NCI-H2196 (cell line): ENCODE results near the gene CCIN.
"Not testable (repeated sequence)": the region's sequence is repeated elsewhere in the genome, so short reads cannot be mapped to it uniquely, and the experiment has no call there.

Experiments used
- DNase-seq: peaks from one replicate; lab custom pipeline; 2025; ENCODE audit not compliant: unreplicated experiment; lab: John Stamatoyannopoulos, UW

The CCIN gene

DNA sequence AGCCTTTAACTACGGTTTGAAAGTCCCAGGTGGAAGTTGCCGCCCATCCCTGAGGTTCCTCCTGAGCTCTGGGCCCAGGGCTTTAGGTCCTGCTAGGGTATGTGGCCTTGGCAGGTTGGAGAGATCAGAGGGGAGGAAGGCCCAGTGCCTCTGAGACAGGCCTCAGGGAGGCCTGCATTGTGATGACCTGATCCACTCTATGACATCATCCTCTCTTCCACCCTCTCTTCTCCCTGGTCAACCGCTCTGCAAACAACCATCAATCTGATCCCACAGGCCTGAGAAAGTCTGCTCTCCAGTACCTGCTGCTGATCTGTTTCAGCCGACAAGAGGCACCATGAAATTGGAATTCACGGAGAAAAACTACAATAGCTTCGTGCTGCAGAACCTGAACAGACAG is at the start of gene CCIN:
CCIN (plus strand) TSS at position 223 of the 400 bp plus-strand sequence; CDS start at position 338, 115 bp downstream.
- DNase-seq: no peak

DNA sequence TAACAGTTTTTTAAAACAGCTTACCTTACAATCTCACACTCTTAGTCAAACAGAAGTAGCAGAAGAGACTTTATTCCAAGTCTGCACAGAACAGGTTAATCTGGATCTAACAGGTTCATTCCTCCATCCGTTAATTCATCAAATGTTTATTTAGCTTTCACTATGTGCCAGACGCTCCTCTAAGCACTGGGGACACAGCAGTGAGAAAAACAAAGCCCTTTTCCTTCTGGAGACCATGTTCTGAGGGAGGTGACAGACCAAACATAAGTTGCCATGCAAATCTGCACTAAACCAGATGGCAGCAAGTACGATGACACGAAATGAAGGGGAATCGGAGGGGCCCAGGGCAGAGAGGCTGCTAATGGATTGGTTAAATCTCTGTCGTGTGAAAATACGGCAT is 49.7 kb upstream of the CCIN start:
- no peak for DNase-seq

DNA sequence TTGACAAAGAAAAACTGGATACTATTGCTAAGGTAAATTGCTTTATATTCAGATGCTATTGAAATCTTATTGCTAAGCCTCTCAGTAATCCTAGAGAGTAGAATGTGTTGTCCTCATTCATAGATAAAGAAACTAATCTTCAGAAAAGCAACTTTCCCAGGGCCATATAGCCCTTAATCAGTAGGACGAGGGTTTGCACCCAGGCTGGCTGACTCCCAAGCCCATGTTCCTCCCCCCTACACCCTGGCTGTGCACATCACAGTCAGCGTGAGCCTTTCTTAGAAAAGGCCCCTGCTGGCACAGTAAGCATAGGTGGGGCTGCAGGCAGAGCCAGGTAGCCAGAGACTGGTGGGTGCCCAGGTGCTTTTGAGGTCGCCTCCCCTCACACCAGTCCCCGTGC is 48.5 kb upstream of the CCIN start:
- no peak for DNase-seq

DNA sequence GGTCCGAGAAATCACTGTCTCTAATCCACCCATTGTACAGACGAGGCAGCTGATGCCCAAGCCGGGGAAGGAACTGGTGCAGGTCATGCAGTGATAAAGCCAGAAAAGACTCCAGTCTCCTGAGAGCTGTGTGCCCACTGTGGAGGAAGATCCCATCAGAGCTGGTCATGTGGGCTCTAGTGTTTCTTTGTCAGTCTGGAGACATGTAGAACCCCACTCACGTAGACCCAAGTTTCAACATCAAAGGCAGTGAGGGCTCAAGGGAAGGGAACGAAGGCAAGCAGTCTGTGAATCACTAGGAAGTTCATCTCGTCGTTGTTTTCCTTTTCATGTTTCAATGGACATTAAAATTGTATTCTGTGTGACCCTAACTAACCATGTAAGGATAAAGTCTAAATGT is 47.2 kb upstream of the CCIN start:
- DNase-seq: no peak

DNA sequence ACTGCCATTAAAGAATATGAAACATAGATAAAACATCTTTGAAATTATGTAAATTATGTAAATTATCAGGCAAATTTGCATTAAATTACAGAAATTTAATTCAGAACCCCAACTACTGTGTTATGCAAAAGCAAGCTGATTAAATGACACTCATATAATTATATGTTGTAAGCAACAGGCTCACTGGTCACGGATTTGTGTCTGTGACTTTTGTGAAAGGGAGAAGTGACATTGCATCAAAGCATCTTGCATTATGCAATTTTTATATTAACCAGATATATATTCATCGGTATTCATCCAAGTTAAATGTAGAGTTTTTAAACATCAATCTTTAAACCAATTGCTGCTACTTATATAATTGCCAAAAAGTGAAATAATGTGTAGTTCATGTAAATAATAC is 45.7 kb upstream of the CCIN start:
- no peak for DNase-seq

DNA sequence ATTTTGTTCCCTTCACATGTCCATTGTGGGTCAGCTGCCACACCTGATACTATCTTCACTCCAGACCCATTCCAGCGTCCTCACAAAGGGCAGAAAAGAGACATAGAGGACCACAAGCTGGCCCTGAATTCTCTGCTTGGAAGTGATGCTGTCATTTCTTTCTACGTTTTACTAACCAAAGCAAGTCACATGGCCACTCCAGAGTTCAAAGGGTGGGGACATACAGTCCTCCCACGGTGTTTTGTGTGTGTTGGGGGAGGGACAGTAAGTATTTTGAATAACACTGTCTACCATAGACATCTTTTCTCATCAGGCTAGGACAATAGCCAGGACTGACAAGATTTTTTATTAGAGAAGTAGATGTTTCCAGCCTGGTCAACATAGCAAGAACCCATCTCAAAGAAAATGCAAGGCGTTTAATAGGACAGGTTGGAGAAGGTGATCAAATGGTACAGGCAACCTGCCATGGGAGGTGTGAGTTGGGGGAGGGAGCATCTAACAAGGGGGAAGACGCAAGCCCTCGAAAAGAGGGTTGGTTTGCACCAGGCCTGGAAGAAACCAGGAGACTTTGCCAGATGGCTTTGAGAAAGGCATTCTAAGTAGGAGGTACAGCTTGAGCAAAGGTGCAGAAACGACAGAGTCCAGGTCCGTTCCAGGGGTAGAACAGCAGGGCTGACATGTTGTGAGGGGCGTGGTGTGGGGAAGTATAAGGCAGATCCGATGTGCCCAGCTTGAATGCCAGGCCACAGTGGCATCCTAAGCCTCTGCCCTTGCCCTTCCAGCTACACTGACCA is 43.9 kb upstream of the CCIN start:
- DNase-seq: no peak

DNA sequence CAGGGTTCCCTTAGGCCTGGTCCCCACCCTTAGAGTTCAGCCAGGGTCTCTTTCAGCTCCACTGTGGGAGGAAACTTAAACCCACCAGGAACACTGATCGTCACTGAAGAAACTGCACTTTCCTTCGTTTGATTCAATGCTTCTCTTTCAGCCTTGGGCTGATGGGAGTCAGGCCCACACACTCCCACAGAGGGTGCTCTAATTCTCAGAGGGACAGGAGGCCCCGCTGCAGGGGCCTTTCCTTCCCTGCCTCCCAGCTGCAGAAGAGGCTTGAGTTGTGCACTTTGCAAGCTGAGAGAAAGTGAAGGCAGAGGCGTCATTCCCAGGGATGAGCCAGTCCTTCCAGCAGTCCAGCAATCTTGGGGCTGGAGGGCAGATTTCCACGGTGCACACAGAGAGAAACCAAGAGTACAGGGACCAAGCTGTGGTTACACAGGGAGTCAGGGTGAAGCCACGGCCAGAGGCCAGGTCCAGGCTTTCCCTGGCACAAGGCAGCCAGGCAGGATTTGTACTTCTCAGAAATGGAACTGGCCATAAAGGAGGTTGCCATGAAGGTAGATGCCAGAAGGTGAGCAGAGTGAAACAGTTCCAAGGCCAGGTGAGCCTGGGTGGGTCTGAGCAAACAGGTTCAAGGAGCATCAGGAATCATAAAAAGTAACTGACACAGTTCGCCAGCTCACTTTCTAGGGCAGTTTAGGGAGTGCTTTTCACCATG is 43.0 kb upstream of the CCIN start:
- DNase-seq: no peak

DNA sequence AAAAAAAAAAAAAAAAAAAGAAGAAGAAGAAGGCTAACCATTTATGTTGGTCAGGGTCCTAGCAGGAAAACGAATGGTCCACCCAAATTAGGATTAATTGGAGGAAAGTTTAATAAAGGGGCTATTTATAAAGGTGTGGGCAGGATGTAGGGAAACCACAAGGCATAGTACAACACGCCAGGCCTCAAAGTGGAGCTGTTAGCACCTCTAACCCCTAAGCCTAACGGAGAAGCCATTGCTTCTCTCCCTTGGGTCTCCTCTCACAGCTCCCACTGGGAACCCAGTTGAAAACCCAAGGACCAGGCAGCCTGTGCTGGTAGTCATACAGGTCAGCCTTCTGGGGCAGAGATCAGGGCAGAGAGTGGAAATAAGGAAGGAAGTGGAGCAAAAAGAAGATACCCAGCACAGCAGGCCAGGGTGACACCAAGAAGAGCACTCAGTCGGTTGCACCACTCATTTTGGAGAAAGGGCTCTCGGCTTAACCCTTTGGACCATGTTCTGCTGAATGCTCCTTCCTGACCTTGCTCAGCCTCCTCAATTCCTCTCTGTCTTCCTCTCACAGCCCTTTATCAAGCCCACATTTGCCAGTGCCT is 41.4 kb upstream of the CCIN start:
- no peak for DNase-seq

DNA sequence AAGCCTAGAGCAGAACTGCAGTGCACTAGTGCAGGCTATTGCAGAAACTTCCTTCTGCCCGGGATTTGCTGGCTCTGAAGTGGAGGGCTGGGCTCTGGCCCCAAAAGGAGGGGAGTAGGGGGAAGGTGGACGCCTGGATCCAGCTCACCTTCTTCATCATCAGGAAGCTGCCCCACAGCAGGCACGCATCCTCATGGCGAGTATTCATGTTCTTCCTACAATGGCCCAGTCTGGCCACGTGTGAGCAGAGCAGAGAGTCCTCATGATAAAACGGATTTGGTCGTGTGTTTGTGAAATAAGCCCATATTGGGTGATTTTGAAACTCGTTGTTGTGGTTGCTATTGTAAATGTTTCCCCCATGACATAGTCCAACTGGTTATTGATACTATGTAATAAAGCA is 40.8 kb upstream of the CCIN start:
- no peak for DNase-seq

DNA sequence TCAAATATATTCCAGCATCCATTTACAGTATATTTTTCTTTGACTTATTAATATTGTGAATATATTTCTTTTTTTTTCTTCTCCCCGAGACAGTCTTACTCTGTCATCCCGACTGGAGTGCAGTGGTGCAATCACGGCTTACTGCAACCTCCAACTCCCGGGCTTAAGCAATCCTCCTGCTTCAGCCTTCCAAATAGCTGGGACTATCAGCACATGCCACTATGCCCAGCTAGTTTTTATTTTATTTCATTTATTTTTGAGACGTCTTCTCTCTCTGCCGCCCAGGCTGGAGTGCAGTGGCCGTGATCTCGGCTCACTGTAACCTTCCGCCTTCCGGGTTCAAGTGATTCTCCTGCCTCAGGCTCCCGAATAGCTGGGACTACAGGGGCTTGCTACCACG is 40.0 kb upstream of the CCIN start:
- DNase-seq: no peak

DNA sequence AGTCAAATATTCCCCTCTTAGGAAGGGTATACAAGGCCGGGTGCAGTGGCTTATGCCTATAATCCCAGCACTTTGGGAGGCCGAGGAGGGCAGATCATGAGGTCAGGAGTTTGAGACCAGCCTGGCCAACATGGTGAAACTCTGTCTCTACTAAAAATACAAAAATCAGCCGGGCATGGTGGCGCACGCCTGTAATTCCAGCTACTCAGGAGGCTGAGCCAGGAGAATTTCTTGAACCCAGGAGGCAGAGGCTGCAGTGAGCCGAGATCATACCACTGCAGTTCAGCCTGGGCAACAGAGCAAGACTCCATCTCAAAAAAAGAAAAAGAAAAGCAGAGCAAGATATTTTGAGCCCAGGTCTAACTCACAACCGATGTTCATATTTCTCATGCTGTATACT is 37.5 kb upstream of the CCIN start:
- not testable (repeated sequence) for DNase-seq

DNA sequence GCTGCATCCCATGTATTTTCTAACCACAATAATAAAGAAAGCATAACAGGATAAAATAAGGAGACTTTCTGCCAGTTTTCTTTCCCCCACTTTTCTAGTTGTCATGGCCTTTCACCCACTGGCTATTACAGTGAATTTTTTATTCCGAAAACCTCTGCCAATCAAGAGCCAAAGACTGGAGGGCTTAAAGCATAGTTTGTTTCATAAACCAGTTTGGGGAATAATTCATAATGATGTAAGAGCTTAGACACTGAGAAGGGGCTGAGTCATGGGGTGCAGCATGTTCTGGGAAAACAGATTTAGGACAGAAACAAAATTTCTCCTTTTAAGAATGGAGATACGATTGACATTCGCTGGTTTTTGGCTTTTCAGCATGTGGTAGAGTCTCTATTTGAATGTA is 37.1 kb upstream of the CCIN start:
- no peak for DNase-seq

DNA sequence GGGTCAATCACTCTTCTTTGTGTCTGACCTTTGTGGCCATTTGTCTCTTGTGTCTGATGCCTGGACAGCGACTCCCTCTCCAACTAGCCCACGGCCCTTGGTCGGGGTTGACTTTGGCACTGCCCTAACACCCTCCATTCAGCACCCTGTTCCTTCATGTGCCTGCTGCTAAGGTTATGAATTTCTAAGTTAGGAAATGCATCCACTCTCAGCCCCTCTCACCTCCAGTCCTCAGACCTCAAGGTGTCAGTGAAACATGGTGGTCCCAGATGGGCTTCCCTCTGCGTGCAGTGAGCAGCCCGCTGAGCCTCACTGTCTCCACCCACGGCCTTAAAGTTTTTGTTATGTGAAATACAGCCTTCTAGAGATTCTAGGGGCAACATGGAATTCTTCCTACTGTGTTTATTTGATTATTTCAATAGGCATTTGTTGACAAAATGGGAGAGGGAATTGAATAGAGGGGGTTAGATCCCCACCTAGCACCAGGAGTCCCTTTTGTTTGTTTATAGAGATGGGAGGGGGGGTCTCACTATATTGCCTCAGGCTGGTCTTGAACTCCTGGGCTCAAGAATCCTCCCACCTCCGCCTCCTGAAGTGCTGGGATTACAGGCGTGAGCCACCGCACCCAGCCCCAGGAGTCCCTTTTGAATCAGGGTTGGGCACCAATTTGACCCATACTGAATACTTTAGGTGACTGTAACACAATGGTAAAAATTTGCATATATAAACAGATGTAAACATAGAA is 34.3 kb upstream of the CCIN start:
- no peak for DNase-seq

DNA sequence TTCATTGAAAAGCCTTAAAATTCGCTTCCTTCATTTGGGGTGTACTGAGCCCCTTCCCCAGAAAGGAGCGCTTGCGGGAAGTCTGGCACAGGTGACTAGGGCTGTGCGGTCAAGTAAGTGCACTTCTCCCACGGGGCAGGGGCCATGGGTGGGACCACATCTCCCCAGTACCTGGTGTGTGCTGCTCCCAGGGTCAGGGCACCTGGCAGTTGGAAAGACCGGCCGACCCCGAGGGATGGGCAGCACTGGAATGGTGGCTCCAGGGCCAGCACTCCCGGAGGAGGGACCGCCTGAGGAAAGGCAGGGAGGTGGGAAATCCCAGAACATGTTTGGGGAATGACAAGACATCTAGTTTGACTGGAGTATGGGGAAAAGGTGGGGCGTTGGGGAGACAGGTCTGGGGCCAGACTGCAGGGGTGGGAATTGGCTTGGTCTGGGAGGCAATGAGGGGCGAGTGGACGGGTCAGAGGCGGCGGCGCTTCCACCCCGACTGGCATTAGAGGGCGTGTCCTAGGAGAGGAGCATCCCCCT is 33.4 kb upstream of the CCIN start:
- DNase-seq: no peak

DNA sequence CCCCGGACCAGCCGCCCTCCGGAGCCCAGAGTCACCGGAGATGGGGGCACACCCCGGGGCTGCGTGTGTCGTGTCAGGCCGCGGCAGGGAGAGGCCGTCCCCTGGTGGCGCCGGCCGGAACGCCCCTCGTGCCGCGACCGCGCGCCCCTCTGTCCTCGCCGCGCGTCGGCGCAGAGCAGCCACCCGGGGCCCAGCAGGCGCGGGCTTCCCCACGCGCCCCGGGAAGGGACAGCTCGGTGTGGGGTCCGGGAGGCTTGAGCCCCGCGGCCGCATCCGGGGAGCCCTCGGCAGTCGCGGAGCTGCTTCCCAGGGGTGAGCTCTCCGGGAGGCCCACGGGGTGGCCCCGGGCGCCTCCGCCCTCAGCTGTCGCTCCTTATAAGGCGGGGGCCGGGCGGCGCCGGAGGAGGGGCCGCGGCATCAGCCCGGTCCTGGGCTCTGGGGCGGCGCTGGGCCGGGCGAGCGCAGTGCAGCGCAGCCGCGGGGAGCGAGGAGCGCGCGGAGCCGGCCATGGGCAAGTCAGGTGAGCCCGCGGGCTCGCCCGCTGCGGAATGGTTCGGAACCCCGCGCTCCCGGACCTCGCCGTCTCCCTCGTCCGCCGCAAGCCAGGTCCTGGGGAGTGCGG is 32.8 kb upstream of the CCIN start, which contains the start of gene GLIPR2:
GLIPR2 (plus strand) TSS at position 462 of the 622 bp plus-strand sequence; CDS start at position 508, 46 bp downstream.
- DNase-seq: peak; percentile 64

DNA sequence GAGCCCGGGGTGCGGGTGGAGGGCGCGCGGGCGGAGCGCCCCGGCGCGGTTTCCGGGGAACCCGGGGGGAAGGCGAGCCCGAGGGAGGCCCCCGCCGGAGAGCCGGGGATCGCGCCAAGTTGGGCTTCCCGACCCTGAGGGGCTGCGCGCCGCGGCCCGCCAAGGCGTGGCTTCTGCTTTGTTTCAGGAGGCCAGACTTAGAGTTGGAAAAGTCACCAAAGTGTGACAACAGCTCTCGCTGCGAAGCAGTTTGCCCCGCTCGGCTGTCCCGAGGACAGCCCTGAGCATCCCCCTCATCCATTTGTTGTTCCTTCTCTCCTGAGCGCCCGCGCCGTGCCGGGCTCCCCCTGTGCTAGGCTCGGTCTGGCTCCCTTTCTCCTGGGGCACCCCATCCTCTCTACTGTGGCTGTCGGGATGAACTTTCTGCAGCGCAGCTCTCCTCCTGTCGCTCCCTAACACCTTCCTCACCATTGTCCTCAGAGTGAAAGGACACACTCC is 32.2 kb upstream of the CCIN start:
- no peak for DNase-seq

DNA sequence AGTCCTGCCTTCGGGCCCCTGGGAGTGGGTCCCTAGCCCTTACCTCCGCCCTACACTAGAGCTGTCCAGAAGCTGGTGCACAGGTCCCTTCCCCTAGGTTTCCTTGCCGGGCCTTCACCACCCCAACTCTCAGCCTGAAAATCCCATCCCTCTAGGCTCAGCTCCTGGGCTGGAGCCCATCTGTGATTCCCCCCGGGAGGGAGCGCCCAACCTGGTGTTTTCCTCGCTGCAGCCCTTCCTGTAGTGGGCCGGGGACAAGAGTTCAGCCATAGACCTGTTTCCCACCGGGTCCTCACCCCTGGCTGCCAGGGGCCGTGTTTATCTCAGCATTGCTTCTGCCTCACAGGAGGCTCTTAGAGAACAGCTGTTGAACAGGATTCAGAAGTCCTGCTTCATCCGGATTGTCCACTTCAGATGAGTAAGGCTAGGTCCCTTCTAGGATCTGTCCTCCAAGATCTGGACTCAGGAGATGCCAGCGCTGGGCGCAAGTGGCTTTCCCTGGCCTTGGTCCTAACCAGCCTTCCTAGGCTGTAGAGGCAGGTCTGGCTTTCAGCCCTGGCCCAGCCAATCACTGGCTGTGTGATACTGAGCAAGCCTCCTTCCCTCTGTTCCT is 31.7 kb upstream of the CCIN start:
- DNase-seq: no peak

DNA sequence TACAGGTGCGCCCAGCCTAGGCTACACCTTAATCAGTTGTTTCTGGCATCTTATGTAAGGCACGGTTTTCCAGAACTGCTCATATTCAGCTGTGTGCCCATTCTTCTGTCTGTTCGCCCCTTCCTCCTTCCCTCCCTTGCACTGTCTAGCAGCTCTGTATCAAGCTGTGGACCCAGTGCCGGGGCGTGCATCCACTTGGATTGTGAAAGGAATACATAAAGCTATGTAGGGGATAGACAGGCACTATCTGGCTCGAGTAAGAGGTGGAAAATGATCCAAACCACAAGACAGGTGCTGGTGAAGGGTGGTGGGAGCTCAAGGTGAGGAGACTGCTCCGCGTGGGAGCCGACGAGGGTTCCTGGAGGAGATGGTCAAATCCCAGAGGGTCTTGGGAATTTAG is 30.7 kb upstream of the CCIN start:
- no peak for DNase-seq

DNA sequence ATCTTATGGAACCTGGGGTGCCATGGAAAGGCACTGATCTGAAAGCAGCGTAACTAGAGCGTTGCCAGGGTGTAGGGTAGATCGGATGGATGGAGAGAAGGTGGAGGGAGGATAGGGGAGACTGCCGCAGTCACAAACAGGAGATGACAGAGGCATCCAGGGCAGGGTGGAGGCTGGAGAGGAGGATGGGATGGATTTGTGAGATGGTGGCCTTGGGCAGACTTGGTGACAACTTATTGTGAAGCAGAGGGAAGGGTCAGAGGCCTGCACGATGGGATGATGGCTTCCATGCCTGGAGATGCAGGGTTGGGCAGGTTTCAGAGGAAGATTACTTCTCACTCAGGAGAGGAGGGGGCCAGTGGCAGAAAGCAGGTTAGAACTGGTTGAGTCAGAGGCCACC is 30.3 kb upstream of the CCIN start:
- no peak for DNase-seq
